Heart left ventricle (tissue), 13 donors: ENCODE results near the gene CDH18.

ENCODE experiments used
- POLR2A ChIP-seq, 2 donors: fragments of 450-650 bp; IDR thresholded peaks; one replicate each; pipeline ENCODE4 v1.6.1; 2017; ENCODE audit warnings: antibody characterized with exemption in 2 of 2, mild to moderate bottlenecking in 2 of 2, moderate library complexity in 2 of 2
- TF ChIP-seq, protein P1 (sequence below), 12 donors: fragments of 200-600 bp; sonication (generic) in 4 of 12; IDR thresholded peaks; one replicate each; pipeline versions ENCODE4 v1.5.0 to v1.8.0; 2018 to 2022; ENCODE audit warnings: antibody characterized with exemption in 12 of 12, mild to moderate bottlenecking in 5 of 12
- donor health status: ischemic (EF 13 %, LVEDD 7.1; RV severe dilation, severe dysfunction).
- donor health status: DM: no; HTN: yes; CAD: no.
- donor health status: DM: no; HTN: no; CAD: no.
- donor health status: ischemic (EF 25% LVEDD 6.9; RV normal size, moderate dysfunction).
- donor health status: ischemic (EF 25% LVEDD 5.7; RV mildly dilated, moderate dysfunction).
- donor health status: ischemic (EF 35%, LVEDD 5.7; RV mildly dilated, moderate dysfunction).
- donor health status: nonischemic (EF 11% LVEDD 7.7; RV severe dilation, severe dysfunction).
- donor health status: DM: yes; HTN: yes; CAD: no.
- donor health status: PGD.
- donor health status: ischemic (EF 29% LVEDD 5.4; RV normal size, mild dysfunction).
- donor health status: nonischemic (EF 23%, LVEDD 6.1; RV moderate dilation, normal function).

DNA sequence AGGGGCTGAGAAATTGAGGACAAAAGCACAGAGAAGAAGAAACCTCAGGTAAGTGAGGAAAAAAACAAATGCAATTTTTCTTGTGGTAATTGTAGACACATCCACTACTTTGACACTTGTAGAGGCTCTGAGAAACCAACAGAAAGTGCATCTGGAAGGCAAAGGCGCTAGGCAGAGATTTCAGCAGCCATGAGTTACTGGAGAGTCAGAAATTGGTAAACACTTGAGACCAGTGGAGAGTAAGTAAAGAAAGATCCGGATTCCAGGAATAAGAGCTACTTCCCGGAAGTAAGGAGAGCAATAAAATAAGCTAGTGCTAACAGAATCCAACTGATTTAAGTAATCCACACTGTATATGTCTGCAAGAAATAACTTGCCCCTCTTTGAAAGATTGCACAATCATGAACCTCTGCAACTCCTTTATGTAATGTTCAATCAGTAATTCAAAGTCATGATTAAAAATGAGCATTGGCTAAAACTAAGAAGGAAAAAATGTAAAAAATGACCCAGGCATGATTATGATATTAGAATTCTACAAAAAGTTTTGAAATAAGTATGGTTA lies 382.1 kb downstream of the CDH18 start:
- TF ChIP-seq, protein P1, sequence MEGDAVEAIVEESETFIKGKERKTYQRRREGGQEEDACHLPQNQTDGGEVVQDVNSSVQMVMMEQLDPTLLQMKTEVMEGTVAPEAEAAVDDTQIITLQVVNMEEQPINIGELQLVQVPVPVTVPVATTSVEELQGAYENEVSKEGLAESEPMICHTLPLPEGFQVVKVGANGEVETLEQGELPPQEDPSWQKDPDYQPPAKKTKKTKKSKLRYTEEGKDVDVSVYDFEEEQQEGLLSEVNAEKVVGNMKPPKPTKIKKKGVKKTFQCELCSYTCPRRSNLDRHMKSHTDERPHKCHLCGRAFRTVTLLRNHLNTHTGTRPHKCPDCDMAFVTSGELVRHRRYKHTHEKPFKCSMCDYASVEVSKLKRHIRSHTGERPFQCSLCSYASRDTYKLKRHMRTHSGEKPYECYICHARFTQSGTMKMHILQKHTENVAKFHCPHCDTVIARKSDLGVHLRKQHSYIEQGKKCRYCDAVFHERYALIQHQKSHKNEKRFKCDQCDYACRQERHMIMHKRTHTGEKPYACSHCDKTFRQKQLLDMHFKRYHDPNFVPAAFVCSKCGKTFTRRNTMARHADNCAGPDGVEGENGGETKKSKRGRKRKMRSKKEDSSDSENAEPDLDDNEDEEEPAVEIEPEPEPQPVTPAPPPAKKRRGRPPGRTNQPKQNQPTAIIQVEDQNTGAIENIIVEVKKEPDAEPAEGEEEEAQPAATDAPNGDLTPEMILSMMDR (IDR thresholded peaks at IDR 0.05): no peak
- no peak for TF ChIP-seq POLR2A (IDR thresholded peaks at IDR 0.05)
